NCI-H82 treated with DMSO at 0.1 percent for 48 hours (cell line): ENCODE data around the gene ZNF487.
"Not testable (repeated sequence)": the region's sequence is repeated elsewhere in the genome, so short reads cannot be mapped to it uniquely, and the experiment has no call there.

Experiments used
- DNase-seq: peaks from one replicate; lab custom pipeline; 2025; ENCODE audit not compliant: unreplicated experiment; lab: John Stamatoyannopoulos, UW

Gene ZNF487

GRCh38 chr10:43430926-43431663, 5.8 kb upstream of the ZNF487 start:
- no peak for DNase-seq

GRCh38 chr10:43437141-43437870, 395 bp downstream of the ZNF487 start:
- no peak for DNase-seq

- no peak for DNase-seq
Observed at GRCh38 chr10:43440463-43441134, 3.7 kb downstream of the ZNF487 start.

GRCh38 chr10:43444323-43444722, 7.4 kb downstream of the ZNF487 start:
- DNase-seq, result no peak

- DNase-seq, result no peak
Observed at GRCh38 chr10:43444897-43445466, 8.1 kb downstream of the ZNF487 start.

GRCh38 chr10:43446219-43447017, 9.5 kb downstream of the ZNF487 start:
- DNase-seq, result not testable (repeated sequence)

- no peak for DNase-seq
Observed at GRCh38 chr10:43448742-43449141, 11.8 kb downstream of the ZNF487 start.

- DNase-seq, result no peak
Observed at GRCh38 chr10:43452356-43452914, 15.5 kb downstream of the ZNF487 start.

- DNase-seq, result no peak
Observed at GRCh38 chr10:43453266-43453831, 16.4 kb downstream of the ZNF487 start.

- DNase-seq, result not testable (repeated sequence)
Observed at GRCh38 chr10:43454025-43454424, 17.1 kb downstream of the ZNF487 start.

- DNase-seq, result not testable (repeated sequence)
Observed at GRCh38 chr10:43456561-43456960, 19.6 kb downstream of the ZNF487 start.

GRCh38 chr10:43458227-43458626, 21.3 kb downstream of the ZNF487 start:
- DNase-seq, result no peak

GRCh38 chr10:43461950-43462349, 25.0 kb downstream of the ZNF487 start:
- peak; percentile 69 for DNase-seq

GRCh38 chr10:43465086-43465735, 28.3 kb downstream of the ZNF487 start:
- DNase-seq, result not testable (repeated sequence)

GRCh38 chr10:43465736-43466120, 28.8 kb downstream of the ZNF487 start:
- not testable (repeated sequence) for DNase-seq

GRCh38 chr10:43471146-43471545, 34.2 kb downstream of the ZNF487 start:
- DNase-seq, result no peak

GRCh38 chr10:43471935-43472720, 35.2 kb downstream of the ZNF487 start:
- DNase-seq, result no peak

GRCh38 chr10:43479275-43479674, 42.4 kb downstream of the ZNF487 start:
- no peak for DNase-seq
